Left lung (tissue), 10 donors: ENCODE data around the gene AKAP8L. TPM values are rescaled to one million over a fixed set of nuclear protein-coding genes. Genes with fewer than 3 reads are reported as not detected.

Experiments
- ATAC-seq: fragments of 200-7000 bp; cut with Tn5 transposase; one replicate; pipeline ENCODE4 v1.9.1; 2020; ENCODE audit warnings: moderate library complexity
- DNase-seq, 4 donors: peaks; one replicate each; pipeline ENCODE4 v3.0.0-alpha.2; 2013 to 2020
- H3K27ac ChIP-seq, 2 donors: fragments of 200-600 bp; sonication (generic) in 1 of 2; one replicate each; pipeline versions ENCODE4 v1.5.0 to v1.8.0; 2020 to 2021
- H3K27me3 ChIP-seq, 2 donors: fragments of 200-600 bp; sonication (generic) in 1 of 2; one replicate each; pipeline versions ENCODE4 v1.5.0 to v1.8.0; 2020 to 2021
- H3K36me3 ChIP-seq, 2 donors: fragments of 200-600 bp; sonication (generic) in 1 of 2; one replicate each; pipeline versions ENCODE4 v1.5.0 to v1.8.0; 2020 to 2021
- H3K4me1 ChIP-seq, 2 donors: fragments of 200-600 bp; one replicate each; pipeline ENCODE4 v1.8.0; 2021
- H3K4me3 ChIP-seq, 2 donors: fragments of 200-600 bp; sonication (generic) in 1 of 2; one replicate each; pipeline versions ENCODE4 v1.5.0 to v1.8.0; 2020 to 2021; ENCODE audit warnings: mild to moderate bottlenecking in 1 of 2
- H3K9me3 ChIP-seq, 2 donors: fragments of 200-600 bp; sonication (generic) in 1 of 2; one replicate each; pipeline versions ENCODE4 v1.5.0 to v1.8.0; 2020 to 2021
- CTCF ChIP-seq, 2 donors: fragments of 200-600 bp; sonication (generic) in 1 of 2; IDR thresholded peaks; one replicate each; pipeline versions ENCODE4 v1.5.0 to v1.8.0; 2021; ENCODE audit warnings: antibody characterized with exemption in 2 of 2
- intact Hi-C, 2 donors: fragments of 100-400 bp; cut with DNase I; formaldehyde crosslinking; loops; one replicate each; pipeline versions ENCODE4 v1.11.2 to v1.14.2; 2022
- polyA plus RNA-seq, 6 donors: library from polyadenylated mRNA; unstranded; fragments of 120-200 nt; gene quantifications; one replicate each; pipeline ENCODE4 v1.2.1, GENCODE V29; 2013; ENCODE audit not compliant: insufficient read length in 6 of 6
- total RNA-seq, 2 donors: library from RNA; stranded (reverse); fragmentation: NEBNext Ultra II Directional; extraction: Animal tissue kit (Norgen Biotek cat#: 25700); gene quantifications; one replicate each; pipeline ENCODE4 v1.2.1, GENCODE V29; 2021
- donor health status: DM: no; HTN: yes; CAD: no.
- donor health status: DM: no; HTN: no; CAD: no.

The AKAP8L gene
- total and polyA plus RNA-seq, 8 donors, result 76.4 to 129 (median 107) TPM

- no peak for TF ChIP-seq CTCF (IDR thresholded peaks at IDR 0.05)
- peaks cover 0 to 86% of the 10 kb centered on the region in 2 donors for H3K36me3 ChIP-seq
- no peaks in the 10 kb centered on the region for H3K4me1 ChIP-seq
- no peaks in the 10 kb centered on the region for H3K9me3 ChIP-seq
- no peak for DNase-seq
- no peak for ATAC-seq
- no peak overlapping the region for H3K4me3 ChIP-seq
- H3K27ac ChIP-seq, result no peak overlapping the region
- intact Hi-C loops, result no loop called here
- no peaks in the 10 kb centered on the region for H3K27me3 ChIP-seq
Measured at GRCh38 chr19:15394426-15394825, 24.4 kb downstream of the AKAP8L start.

GRCh38 chr19:15393963-15394362 lies 24.8 kb downstream of the AKAP8L start:
- Histone ChIP-seq H3K27ac (no peak overlapping the region), H3K4me1 (no peaks in the 10 kb centered on the region), H3K27me3 (no peaks in the 10 kb centered on the region), H3K9me3 (no peaks in the 10 kb centered on the region), H3K4me3 (no peak overlapping the region), H3K36me3 (peaks cover 0 to 82% of the 10 kb centered on the region in 2 donors)
- no peak for DNase-seq
- intact Hi-C loops, result no loop called here
- no peak for TF ChIP-seq CTCF (IDR thresholded peaks at IDR 0.05)
- no peak for ATAC-seq

- Histone ChIP-seq H3K9me3 (no peaks in the 10 kb centered on the region), H3K27me3 (no peaks in the 10 kb centered on the region), H3K4me1 (no peaks in the 10 kb centered on the region), H3K36me3 (peaks cover 0 to 70% of the 10 kb centered on the region in 2 donors), H3K27ac (no peak overlapping the region), H3K4me3 (no peak overlapping the region)
- ATAC-seq (no peak), DNase-seq (no peak)
- TF ChIP-seq CTCF (IDR thresholded peaks at IDR 0.05), result no peak
- intact Hi-C loops, result no loop called here
Measured at GRCh38 chr19:15390814-15391213, 28.0 kb downstream of the AKAP8L start.

GRCh38 chr19:15381864-15382263 lies 36.9 kb downstream of the AKAP8L start:
- intact Hi-C loops, result no loop called here
- no peak for TF ChIP-seq CTCF (IDR thresholded peaks at IDR 0.05)
- Histone ChIP-seq H3K4me3 (no peak overlapping the region), H3K36me3 (peaks cover 0 to 13% of the 10 kb centered on the region in 2 donors), H3K27ac (no peak overlapping the region), H3K9me3 (no peaks in the 10 kb centered on the region), H3K4me1 (peaks cover 3 to 22% of the 10 kb centered on the region in 2 donors), H3K27me3 (no peaks in the 10 kb centered on the region)
- ATAC-seq, result no peak
- DNase-seq, result no peak

- intact Hi-C loops, result no loop called here
- DNase-seq (no peak), ATAC-seq (no peak)
- Histone ChIP-seq H3K4me1 (peaks cover 3 to 27% of the 10 kb centered on the region in 2 donors), H3K9me3 (no peaks in the 10 kb centered on the region), H3K36me3 (peaks cover 0 to 9% of the 10 kb centered on the region in 2 donors), H3K27ac (no peak overlapping the region), H3K4me3 (no peak overlapping the region), H3K27me3 (no peaks in the 10 kb centered on the region)
- no peak for TF ChIP-seq CTCF (IDR thresholded peaks at IDR 0.05)
Measured at GRCh38 chr19:15381429-15381828, 37.4 kb downstream of the AKAP8L start.
